DOHH2 (cell line): ENCODE measurements around the gene RFESD.

Source experiments
- H3F3A ChIP-seq: fragments of 200-600 bp; sonication (generic), shearing (Covaris generic); 2 replicates; pipeline ENCODE4 v1.6.0; 2016; ENCODE audit warnings: antibody characterized with exemption, mild to moderate bottlenecking; ENCODE audit not compliant: control insufficient read depth, insufficient read depth
- H3K27ac ChIP-seq: fragments of 200-600 bp; sonication (generic); 2 replicates; pipeline ENCODE4 v1.5.1; 2014; ENCODE audit warnings: low read depth, mild to moderate bottlenecking, low read length, moderate library complexity
- H3K27me3 ChIP-seq: fragments of 200-600 bp; sonication (generic); 2 replicates; pipeline ENCODE4 v1.6.1; 2014; ENCODE audit warnings: mild to moderate bottlenecking, low read length, mixed read lengths; ENCODE audit not compliant: control insufficient read depth
- H3K36me3 ChIP-seq: fragments of 200-600 bp; sonication (generic); 2 replicates; pipeline ENCODE4 v1.6.1; 2014; ENCODE audit warnings: mild to moderate bottlenecking, low read length, moderate library complexity, mixed read lengths; ENCODE audit not compliant: control insufficient read depth
- H3K4me1 ChIP-seq: fragments of 200-600 bp; sonication (generic); 2 replicates; pipeline ENCODE4 v1.6.1; 2014; ENCODE audit warnings: mild to moderate bottlenecking, low read length, mixed read lengths; ENCODE audit not compliant: control insufficient read depth
- H3K4me2 ChIP-seq: fragments of 200-600 bp; sonication (generic); 2 replicates; pipeline ENCODE4 v1.6.0; 2014; ENCODE audit warnings: mild to moderate bottlenecking, low read length, moderate library complexity
- H3K4me3 ChIP-seq: fragments of 200-600 bp; sonication (generic); 2 replicates; pipeline ENCODE4 v1.5.1; 2014; ENCODE audit warnings: mild to moderate bottlenecking, low read length, mixed read lengths
- H3K79me2 ChIP-seq: fragments of 200-600 bp; sonication (generic); 2 replicates; pipeline ENCODE4 v1.6.1; 2014; ENCODE audit warnings: mild to moderate bottlenecking, low read length, mixed read lengths; ENCODE audit not compliant: control insufficient read depth
- H3K9me2 ChIP-seq: fragments of 200-600 bp; sonication (generic); replicated peaks from 2 replicates; pipeline ENCODE4 v1.6.1; 2014; ENCODE audit warnings: mild to moderate bottlenecking, low read length, mixed read lengths; ENCODE audit not compliant: control insufficient read depth
- H3K9me3 ChIP-seq: fragments of 200-600 bp; sonication (generic); 2 replicates; pipeline ENCODE4 v1.6.1; 2014; ENCODE audit warnings: antibody characterized with exemption, low read length, mixed read lengths; ENCODE audit not compliant: control insufficient read depth, insufficient read depth
- H4K20me1 ChIP-seq: fragments of 200-600 bp; sonication (generic); 2 replicates; pipeline ENCODE4 v1.6.0; 2014; ENCODE audit warnings: low read depth, mild to moderate bottlenecking, antibody characterized with exemption, low read length, moderate library complexity; ENCODE audit not compliant: control insufficient read depth, insufficient read depth
- EZH2phosphoT487 ChIP-seq: fragments of 200-600 bp; sonication (generic); IDR thresholded peaks from 2 replicates; pipeline ENCODE4 v1.6.1; 2017; ENCODE audit warnings: borderline replicate concordance, mild to moderate bottlenecking, antibody characterized with exemption, low read length, moderate library complexity, mixed read lengths
- TF ChIP-seq, protein P1 (sequence below): fragments of 200-600 bp; sonication (generic); IDR thresholded peaks from one replicate; pipeline ENCODE4 v1.5.1; 2014; ENCODE audit warnings: antibody characterized with exemption, mild to moderate bottlenecking, low read depth, low read length; ENCODE audit not compliant: poor library complexity, severe bottlenecking

RFESD gene

DNA sequence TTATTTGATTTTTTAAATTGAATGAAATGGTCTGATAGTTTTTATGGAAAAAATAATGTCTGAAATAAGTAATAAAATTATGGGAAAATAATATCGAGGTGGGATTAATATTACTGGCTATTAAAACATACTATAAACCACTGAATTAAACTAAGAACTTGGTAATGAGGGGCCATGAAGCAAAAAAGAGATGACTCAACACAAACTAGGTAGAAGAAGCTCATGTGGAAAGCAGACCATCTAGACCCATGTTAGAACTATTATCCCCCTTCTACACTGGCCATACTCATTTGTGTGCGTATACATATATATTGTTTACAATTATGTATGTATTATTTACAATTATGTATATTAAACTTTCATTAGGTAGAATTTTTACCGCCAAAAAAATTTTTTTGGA is 35.2 kb upstream of the RFESD start:
- no peaks in the 10 kb centered on the region for H3K9me3 ChIP-seq
- H3K4me1 ChIP-seq: no peaks in the 10 kb centered on the region
- H3K27ac ChIP-seq: no peak overlapping the region
- no peaks in the 10 kb centered on the region for H4K20me1 ChIP-seq
- TF ChIP-seq EZH2phosphoT487: no peak
- TF ChIP-seq, protein P1, sequence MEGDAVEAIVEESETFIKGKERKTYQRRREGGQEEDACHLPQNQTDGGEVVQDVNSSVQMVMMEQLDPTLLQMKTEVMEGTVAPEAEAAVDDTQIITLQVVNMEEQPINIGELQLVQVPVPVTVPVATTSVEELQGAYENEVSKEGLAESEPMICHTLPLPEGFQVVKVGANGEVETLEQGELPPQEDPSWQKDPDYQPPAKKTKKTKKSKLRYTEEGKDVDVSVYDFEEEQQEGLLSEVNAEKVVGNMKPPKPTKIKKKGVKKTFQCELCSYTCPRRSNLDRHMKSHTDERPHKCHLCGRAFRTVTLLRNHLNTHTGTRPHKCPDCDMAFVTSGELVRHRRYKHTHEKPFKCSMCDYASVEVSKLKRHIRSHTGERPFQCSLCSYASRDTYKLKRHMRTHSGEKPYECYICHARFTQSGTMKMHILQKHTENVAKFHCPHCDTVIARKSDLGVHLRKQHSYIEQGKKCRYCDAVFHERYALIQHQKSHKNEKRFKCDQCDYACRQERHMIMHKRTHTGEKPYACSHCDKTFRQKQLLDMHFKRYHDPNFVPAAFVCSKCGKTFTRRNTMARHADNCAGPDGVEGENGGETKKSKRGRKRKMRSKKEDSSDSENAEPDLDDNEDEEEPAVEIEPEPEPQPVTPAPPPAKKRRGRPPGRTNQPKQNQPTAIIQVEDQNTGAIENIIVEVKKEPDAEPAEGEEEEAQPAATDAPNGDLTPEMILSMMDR: no peak
- no peaks in the 10 kb centered on the region for H3K27me3 ChIP-seq
- no peak overlapping the region for H3K4me2 ChIP-seq
- H3K4me3 ChIP-seq: no peak overlapping the region
- no peaks in the 10 kb centered on the region for H3K36me3 ChIP-seq
- H3F3A ChIP-seq: no peaks in the 10 kb centered on the region
- no peaks in the 10 kb centered on the region for H3K9me2 ChIP-seq
- no peaks in the 10 kb centered on the region for H3K79me2 ChIP-seq

DNA sequence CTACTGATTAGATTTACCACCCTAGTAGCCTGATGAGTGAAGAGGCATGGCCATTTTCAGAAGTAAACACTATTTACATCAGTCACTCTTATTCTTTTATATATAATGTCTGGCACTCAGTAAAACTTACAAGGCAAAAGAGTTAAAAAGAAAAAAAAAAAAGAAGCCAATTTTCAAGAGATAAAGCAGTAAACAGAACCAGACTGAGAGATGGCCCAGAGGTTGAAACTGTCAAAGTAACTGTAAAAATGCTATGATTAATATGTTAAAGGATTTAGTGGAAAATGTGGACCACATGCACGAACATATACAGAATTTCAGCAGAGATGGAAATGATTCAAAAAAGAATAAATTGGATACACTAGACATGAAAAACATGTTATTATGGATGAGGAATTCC is 33.1 kb upstream of the RFESD start:
- Histone ChIP-seq H4K20me1 (no peaks in the 10 kb centered on the region), H3K27ac (no peak overlapping the region), H3K36me3 (no peaks in the 10 kb centered on the region), H3F3A (no peaks in the 10 kb centered on the region), H3K4me2 (no peak overlapping the region), H3K4me3 (no peak overlapping the region), H3K79me2 (no peaks in the 10 kb centered on the region), H3K27me3 (no peaks in the 10 kb centered on the region), H3K9me2 (no peaks in the 10 kb centered on the region), H3K4me1 (no peaks in the 10 kb centered on the region), H3K9me3 (no peaks in the 10 kb centered on the region)
- TF ChIP-seq, protein P1: no peak
- no peak for TF ChIP-seq EZH2phosphoT487

DNA sequence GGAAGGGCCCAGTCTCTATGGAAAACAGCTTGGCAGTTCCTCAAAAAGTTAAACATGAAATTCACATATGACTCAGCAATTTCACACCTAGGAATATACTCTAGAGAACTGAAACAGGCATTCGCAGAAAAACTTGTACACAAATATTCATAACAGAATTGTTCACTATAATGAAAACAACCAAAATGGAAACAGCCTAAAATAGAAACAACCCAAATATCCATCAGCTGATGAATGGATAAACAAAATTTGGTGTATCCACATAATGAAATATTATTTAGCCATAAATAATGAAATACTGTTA is 31.5 kb upstream of the RFESD start:
- no peaks in the 10 kb centered on the region for H4K20me1 ChIP-seq
- peaks cover 7% of the 10 kb centered on the region for H3K4me1 ChIP-seq
- H3K9me2 ChIP-seq: no peaks in the 10 kb centered on the region
- TF ChIP-seq, protein P1: no peak
- TF ChIP-seq EZH2phosphoT487: no peak
- no peaks in the 10 kb centered on the region for H3K36me3 ChIP-seq
- peaks cover 15% of the 10 kb centered on the region for H3K27me3 ChIP-seq
- H3F3A ChIP-seq: no peaks in the 10 kb centered on the region
- H3K27ac ChIP-seq: no peak overlapping the region
- no peaks in the 10 kb centered on the region for H3K79me2 ChIP-seq
- H3K4me3 ChIP-seq: no peak overlapping the region
- no peak overlapping the region for H3K4me2 ChIP-seq
- no peaks in the 10 kb centered on the region for H3K9me3 ChIP-seq

DNA sequence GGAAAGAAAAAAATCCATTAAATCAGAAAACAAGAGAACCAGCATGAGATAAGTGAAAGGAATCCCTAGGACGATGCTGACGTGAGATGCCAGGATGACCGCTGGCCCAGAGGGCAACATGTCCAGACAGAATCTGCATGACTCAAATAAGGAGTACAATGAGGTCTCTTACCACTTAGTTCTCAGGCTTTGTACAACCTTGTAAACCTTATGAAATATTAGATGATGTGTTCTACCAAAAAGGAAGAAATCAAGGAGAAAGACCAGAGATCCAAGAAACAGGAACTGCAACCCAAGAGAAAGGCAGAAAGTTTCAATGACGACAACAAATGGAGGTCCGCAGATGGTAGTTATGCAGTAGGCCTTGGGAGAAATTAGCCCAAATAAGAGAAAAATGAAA is 29.5 kb upstream of the RFESD start:
- Histone ChIP-seq H3K36me3 (no peaks in the 10 kb centered on the region), H3K27ac (no peak overlapping the region), H3K4me1 (peaks cover 20% of the 10 kb centered on the region), H3K9me2 (no peaks in the 10 kb centered on the region), H3K4me3 (no peak overlapping the region), H3F3A (no peaks in the 10 kb centered on the region), H3K27me3 (peaks cover 28% of the 10 kb centered on the region), H3K4me2 (no peak overlapping the region), H3K9me3 (no peaks in the 10 kb centered on the region), H3K79me2 (no peaks in the 10 kb centered on the region), H4K20me1 (no peaks in the 10 kb centered on the region)
- no peak for TF ChIP-seq EZH2phosphoT487
- TF ChIP-seq, protein P1: no peak
